HepG2 (cell line): ENCODE results near the gene IL16. TPM values are rescaled to one million over a fixed set of nuclear protein-coding genes. Genes with fewer than 3 reads are reported as not detected.

ENCODE experiments used
- ATAC-seq: fragments of 200-7000 bp; cut with Tn5 transposase; 3 replicates; pipeline ENCODE4 v1.9.1; 2020; ENCODE audit warnings: mild to moderate bottlenecking, moderate library complexity
- BruUV-seq: library from RNA; stranded (reverse); fragments of 400-500 nt; replicated peaks from 2 replicates; lab custom pipeline; 2021; lab: Mats Ljungman, UMichigan
- CTCF ChIA-PET: fragments of 300-600 bp; formaldehyde crosslinking; extraction: SDS; loops from one replicate; lab custom pipeline; 2021; ENCODE audit warnings: low total read pairs, inconsistent platforms, low intra/inter-chr PET ratio; lab: Yijun Ruan, JAX
- POLR2A ChIA-PET: fragments of 350-600 bp; sonication (Branson Sonifier 250); formaldehyde crosslinking; loops from one replicate; lab custom pipeline; 2020; ENCODE audit warnings: antibody characterized with exemption, inconsistent platforms; lab: Yijun Ruan, JAX
- DNase-seq: peaks from one replicate; pipeline ENCODE4 v3.0.0-alpha.2; 2015; ENCODE audit warnings: low spot score
- FAIRE-seq: peaks from 3 replicates; lab custom pipeline; 2011; peaks lifted over from hg19 to GRCh38; lab: Jason Lieb, UNC
- H2AFZ ChIP-seq: one replicate; pipeline ENCODE4 v1.6.1; 2011; ENCODE audit warnings: low read length, inconsistent platforms
- H3K27ac ChIP-seq: fragments of 300-600 bp; 3 replicates; pipeline ENCODE4 v1.8.0; 2011; ENCODE audit warnings: mixed run types, mild to moderate bottlenecking, mixed read lengths, low read length, inconsistent platforms; ENCODE audit not compliant: insufficient read depth; ENCODE audit errors: extremely low read length
- H3K27me3 ChIP-seq, 2 experiments: fragments of 200-600 bp in 1 of 2; 2 replicates in 1 of 2; 3 replicates in 1 of 2; pipeline versions ENCODE4 v1.6.0 to v1.8.0; 2011; ENCODE audit warnings: low read length in 2 of 2, mild to moderate bottlenecking in 2 of 2, moderate library complexity in 2 of 2, inconsistent platforms in 1 of 2; ENCODE audit not compliant: insufficient read depth in 2 of 2, control insufficient read depth in 1 of 2
- H3K36me3 ChIP-seq, 2 experiments: fragments of 200-600 bp in 1 of 2; replicated peaks in 1 of 2; 2 replicates in 1 of 2; 3 replicates in 1 of 2; pipeline versions ENCODE4 v1.5.1 to v1.8.0; 2011; ENCODE audit warnings: low read length in 2 of 2, inconsistent platforms in 1 of 2; ENCODE audit not compliant: insufficient read depth in 2 of 2, control insufficient read depth in 1 of 2
- H3K4me1 ChIP-seq: 2 replicates; pipeline ENCODE4 v1.5.1; 2012; ENCODE audit warnings: low read length, inconsistent platforms; ENCODE audit not compliant: insufficient read depth
- H3K4me2 ChIP-seq: 2 replicates; pipeline ENCODE4 v1.6.0; 2011; ENCODE audit warnings: low read depth, low read length, inconsistent platforms
- H3K4me3 ChIP-seq, 3 experiments: fragments of 200-600 bp in 1 of 3; sonication (generic), shearing (Covaris generic) in 1 of 3; replicated peaks in 1 of 3; 2 replicates each; pipeline ENCODE4 v1.5.1; 2011 to 2016; ENCODE audit warnings: low read length in 3 of 3, inconsistent platforms in 2 of 3, low read depth in 2 of 3, mild to moderate bottlenecking in 2 of 3, control low read depth in 1 of 3, mixed read lengths in 1 of 3; ENCODE audit not compliant: insufficient read depth in 1 of 3
- H3K79me2 ChIP-seq: one replicate; pipeline ENCODE4 v1.6.1; 2011; ENCODE audit warnings: low read length, inconsistent platforms; ENCODE audit not compliant: insufficient read depth
- H3K9ac ChIP-seq: 2 replicates; pipeline ENCODE4 v1.6.0; 2011; ENCODE audit warnings: mild to moderate bottlenecking, low read depth, low read length, inconsistent platforms; ENCODE audit not compliant: insufficient read depth
- H3K9me3 ChIP-seq: 2 replicates; pipeline ENCODE4 v1.5.1; 2012; ENCODE audit warnings: mild to moderate bottlenecking, low read length
- H4K20me1 ChIP-seq: 2 replicates; pipeline ENCODE4 v1.6.0; 2011; ENCODE audit warnings: inconsistent platforms, mild to moderate bottlenecking, low read length, moderate library complexity; ENCODE audit not compliant: insufficient read depth
- BRD4 ChIP-seq: sonication (generic); formaldehyde crosslinking; IDR thresholded peaks from 2 replicates; pipeline ENCODE4 v1.4.0; 2020; ENCODE audit warnings: missing genetic modification reagents
- HHEX ChIP-seq: IDR thresholded peaks from 2 replicates; pipeline ENCODE4 v1.6.1; 2016; ENCODE audit warnings: control low read depth
- NAIF1 ChIP-seq: sonication (generic); formaldehyde crosslinking; IDR thresholded peaks from 2 replicates; pipeline ENCODE4 v1.5.0; 2020; ENCODE audit warnings: mild to moderate bottlenecking, missing genetic modification reagents, borderline replicate concordance
- PHB2 ChIP-seq: fragments of 450-650 bp; IDR thresholded peaks from 2 replicates; pipeline ENCODE4 v1.6.1; 2018; ENCODE audit not compliant: partially characterized antibody
- SMARCE1 ChIP-seq: fragments of 450-650 bp; IDR thresholded peaks from 2 replicates; pipeline ENCODE4 v1.6.1; 2017; ENCODE audit warnings: borderline replicate concordance
- U2AF1 ChIP-seq: fragments of 200-400 bp; formaldehyde crosslinking; optimal IDR thresholded peaks from 2 replicates; pipeline ENCODE3; 2017; ENCODE audit warnings: mild to moderate bottlenecking, low read depth, low read length
- YEATS2 ChIP-seq: sonication (generic); formaldehyde crosslinking; IDR thresholded peaks from 2 replicates; pipeline ENCODE4 v1.4.0; 2020; ENCODE audit warnings: missing genetic modification reagents, borderline replicate concordance
- ZFP36L1 ChIP-seq: sonication (generic); formaldehyde crosslinking; IDR thresholded peaks from 2 replicates; pipeline ENCODE4 v1.8.0; 2022; ENCODE audit warnings: mild to moderate bottlenecking, missing genetic modification reagents, moderate library complexity
- ZNF3 ChIP-seq: IDR thresholded peaks from 2 replicates; pipeline ENCODE4 v1.7.0; 2017; ENCODE audit warnings: inconsistent platforms
- ZNF354B ChIP-seq: sonication (generic); formaldehyde crosslinking; IDR thresholded peaks from 2 replicates; pipeline ENCODE4 v1.8.0; 2022; ENCODE audit warnings: mild to moderate bottlenecking, missing genetic modification reagents
- WGBS: methylation state at CpG from one replicate; pipeline ENCODE4 v1.1.6; 2017; ENCODE audit warnings: low lambda C conversion rate; 5-methylcytosine and 5-hydroxymethylcytosine counted together
- in situ Hi-C: cut with HindIII; loops from 2 replicates; pipeline ENCODE4 v1.10.0; 2017; ENCODE audit warnings: low pct_unique_long_range_greater_than_20kb; ENCODE audit not compliant: extremely low pct_ligation_motif_present
- intact Hi-C: fragments of 100-400 bp; cut with micrococcal nuclease; formaldehyde crosslinking; loops from one replicate; pipeline ENCODE4 v1.10.0; 2022; ENCODE audit not compliant: unreplicated experiment
- polyA plus RNA-seq, 8 experiments: library from polyadenylated mRNA; depleted of rRNA in 3 of 8; stranded (reverse) in 7 of 8; unstranded in 1 of 8; fragments of >200 nt; fragmentation: Illumina TruSeq in 4 of 8; extraction: Trizol in 4 of 8; gene quantifications; 2 replicates each; pipeline versions ENCODE4 v1.2.1 to v1.2.3, GENCODE V29; 2011 to 2016; ENCODE audit warnings: low read depth in 4 of 8, missing spikeins in 1 of 8, mixed read lengths in 1 of 8; ENCODE audit not compliant: insufficient read depth in 1 of 8
- total RNA-seq, 5 experiments: library from RNA; depleted of rRNA; stranded (reverse); fragments of >200 nt; fragmentation: Illumina TruSeq; extraction: Trizol; gene quantifications; 2 replicates each; pipeline ENCODE4 v1.2.3, GENCODE V29; 2016; ENCODE audit warnings: low read depth in 1 of 5
- TF ChIP-seq, protein P1 (sequence below): sonication (generic); formaldehyde crosslinking; IDR thresholded peaks from 2 replicates; pipeline ENCODE4 v1.8.1; 2023; ENCODE audit warnings: missing genetic modification reagents, mild to moderate bottlenecking, borderline replicate concordance
- TF ChIP-seq, protein P2 (sequence below): sonication (generic); formaldehyde crosslinking; IDR thresholded peaks from 2 replicates; pipeline ENCODE4 v1.5.1; 2020; ENCODE audit warnings: missing genetic modification reagents, mild to moderate bottlenecking, borderline replicate concordance
- TF ChIP-seq, protein P3 (sequence below): sonication (generic); formaldehyde crosslinking; IDR thresholded peaks from 2 replicates; pipeline ENCODE4 v1.5.1; 2020; ENCODE audit warnings: mild to moderate bottlenecking, missing genetic modification reagents, borderline replicate concordance

IL16 gene
- total and polyA plus RNA-seq, 2 of the 13 experiments (the other 11 are each of a cell fraction or from before 2014, with no cell fraction given) = 0.03 TPM; not detected in 1

DNA sequence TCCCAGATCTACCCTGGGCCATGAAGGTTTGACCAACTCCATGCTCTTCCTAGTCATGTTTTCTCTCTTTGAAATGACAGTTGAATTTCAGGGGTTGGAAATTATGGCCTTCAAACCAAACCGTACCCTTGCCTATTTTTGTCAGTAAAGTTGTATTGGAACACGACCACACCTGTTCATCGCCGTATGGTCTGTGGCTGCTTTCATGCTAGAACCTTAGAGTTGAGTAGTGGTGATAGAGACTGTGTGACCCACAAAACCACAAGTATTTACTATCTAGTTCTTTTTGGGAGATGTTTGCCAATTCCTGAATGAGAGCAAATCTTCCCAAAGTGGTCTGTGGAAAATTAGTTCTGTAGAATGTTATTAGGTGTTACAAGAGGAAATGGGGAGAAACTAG lies 151.2 kb downstream of the IL16 start:
- no peak overlapping the region for H3K4me2 ChIP-seq
- 75% methylated on average over 4 of the region's 4 CpGs for WGBS
- H2AFZ ChIP-seq = no peak overlapping the region
- TF ChIP-seq SMARCE1 (no peak), NAIF1 (CRISPR knock-in tag) (no peak), PHB2 (no peak), ZFP36L1 (no peak), ZNF354B (CRISPR knock-in tag) (no peak), BRD4 (no peak), HHEX (CRISPR knock-in tag) (no peak), U2AF1 (no peak), YEATS2 (no peak), ZNF3 (CRISPR knock-in tag) (no peak)
- TF ChIP-seq, protein P1, sequence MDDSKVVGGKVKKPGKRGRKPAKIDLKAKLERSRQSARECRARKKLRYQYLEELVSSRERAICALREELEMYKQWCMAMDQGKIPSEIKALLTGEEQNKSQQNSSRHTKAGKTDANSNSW (CRISPR knock-in tag) = no peak
- TF ChIP-seq, protein P2, sequence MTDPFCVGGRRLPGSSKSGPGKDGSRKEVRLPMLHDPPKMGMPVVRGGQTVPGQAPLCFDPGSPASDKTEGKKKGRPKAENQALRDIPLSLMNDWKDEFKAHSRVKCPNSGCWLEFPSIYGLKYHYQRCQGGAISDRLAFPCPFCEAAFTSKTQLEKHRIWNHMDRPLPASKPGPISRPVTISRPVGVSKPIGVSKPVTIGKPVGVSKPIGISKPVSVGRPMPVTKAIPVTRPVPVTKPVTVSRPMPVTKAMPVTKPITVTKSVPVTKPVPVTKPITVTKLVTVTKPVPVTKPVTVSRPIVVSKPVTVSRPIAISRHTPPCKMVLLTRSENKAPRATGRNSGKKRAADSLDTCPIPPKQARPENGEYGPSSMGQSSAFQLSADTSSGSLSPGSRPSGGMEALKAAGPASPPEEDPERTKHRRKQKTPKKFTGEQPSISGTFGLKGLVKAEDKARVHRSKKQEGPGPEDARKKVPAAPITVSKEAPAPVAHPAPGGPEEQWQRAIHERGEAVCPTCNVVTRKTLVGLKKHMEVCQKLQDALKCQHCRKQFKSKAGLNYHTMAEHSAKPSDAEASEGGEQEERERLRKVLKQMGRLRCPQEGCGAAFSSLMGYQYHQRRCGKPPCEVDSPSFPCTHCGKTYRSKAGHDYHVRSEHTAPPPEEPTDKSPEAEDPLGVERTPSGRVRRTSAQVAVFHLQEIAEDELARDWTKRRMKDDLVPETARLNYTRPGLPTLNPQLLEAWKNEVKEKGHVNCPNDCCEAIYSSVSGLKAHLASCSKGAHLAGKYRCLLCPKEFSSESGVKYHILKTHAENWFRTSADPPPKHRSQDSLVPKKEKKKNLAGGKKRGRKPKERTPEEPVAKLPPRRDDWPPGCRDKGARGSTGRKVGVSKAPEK (CRISPR knock-in tag) = no peak
- TF ChIP-seq, protein P3, sequence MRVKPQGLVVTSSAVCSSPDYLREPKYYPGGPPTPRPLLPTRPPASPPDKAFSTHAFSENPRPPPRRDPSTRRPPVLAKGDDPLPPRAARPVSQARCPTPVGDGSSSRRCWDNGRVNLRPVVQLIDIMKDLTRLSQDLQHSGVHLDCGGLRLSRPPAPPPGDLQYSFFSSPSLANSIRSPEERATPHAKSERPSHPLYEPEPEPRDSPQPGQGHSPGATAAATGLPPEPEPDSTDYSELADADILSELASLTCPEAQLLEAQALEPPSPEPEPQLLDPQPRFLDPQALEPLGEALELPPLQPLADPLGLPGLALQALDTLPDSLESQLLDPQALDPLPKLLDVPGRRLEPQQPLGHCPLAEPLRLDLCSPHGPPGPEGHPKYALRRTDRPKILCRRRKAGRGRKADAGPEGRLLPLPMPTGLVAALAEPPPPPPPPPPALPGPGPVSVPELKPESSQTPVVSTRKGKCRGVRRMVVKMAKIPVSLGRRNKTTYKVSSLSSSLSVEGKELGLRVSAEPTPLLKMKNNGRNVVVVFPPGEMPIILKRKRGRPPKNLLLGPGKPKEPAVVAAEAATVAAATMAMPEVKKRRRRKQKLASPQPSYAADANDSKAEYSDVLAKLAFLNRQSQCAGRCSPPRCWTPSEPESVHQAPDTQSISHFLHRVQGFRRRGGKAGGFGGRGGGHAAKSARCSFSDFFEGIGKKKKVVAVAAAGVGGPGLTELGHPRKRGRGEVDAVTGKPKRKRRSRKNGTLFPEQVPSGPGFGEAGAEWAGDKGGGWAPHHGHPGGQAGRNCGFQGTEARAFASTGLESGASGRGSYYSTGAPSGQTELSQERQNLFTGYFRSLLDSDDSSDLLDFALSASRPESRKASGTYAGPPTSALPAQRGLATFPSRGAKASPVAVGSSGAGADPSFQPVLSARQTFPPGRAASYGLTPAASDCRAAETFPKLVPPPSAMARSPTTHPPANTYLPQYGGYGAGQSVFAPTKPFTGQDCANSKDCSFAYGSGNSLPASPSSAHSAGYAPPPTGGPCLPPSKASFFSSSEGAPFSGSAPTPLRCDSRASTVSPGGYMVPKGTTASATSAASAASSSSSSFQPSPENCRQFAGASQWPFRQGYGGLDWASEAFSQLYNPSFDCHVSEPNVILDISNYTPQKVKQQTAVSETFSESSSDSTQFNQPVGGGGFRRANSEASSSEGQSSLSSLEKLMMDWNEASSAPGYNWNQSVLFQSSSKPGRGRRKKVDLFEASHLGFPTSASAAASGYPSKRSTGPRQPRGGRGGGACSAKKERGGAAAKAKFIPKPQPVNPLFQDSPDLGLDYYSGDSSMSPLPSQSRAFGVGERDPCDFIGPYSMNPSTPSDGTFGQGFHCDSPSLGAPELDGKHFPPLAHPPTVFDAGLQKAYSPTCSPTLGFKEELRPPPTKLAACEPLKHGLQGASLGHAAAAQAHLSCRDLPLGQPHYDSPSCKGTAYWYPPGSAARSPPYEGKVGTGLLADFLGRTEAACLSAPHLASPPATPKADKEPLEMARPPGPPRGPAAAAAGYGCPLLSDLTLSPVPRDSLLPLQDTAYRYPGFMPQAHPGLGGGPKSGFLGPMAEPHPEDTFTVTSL (CRISPR knock-in tag) = no peak
- FAIRE-seq (no peak), ATAC-seq (no peak), DNase-seq (no peak)
- H3K27me3 ChIP-seq = no peaks in the 10 kb centered on the region
- H3K9ac ChIP-seq = no peak overlapping the region
- intact Hi-C loops (no loop called here), in situ Hi-C loops (no loop called here)
- CTCF ChIA-PET = no interaction called here
- POLR2A ChIA-PET = no interaction called here
- H3K36me3 ChIP-seq = no peaks in the 10 kb centered on the region
- no TSS peak for BruUV-seq
- H3K27ac ChIP-seq = no peak overlapping the region
- H3K9me3 ChIP-seq = no peaks in the 10 kb centered on the region
- H3K4me1 ChIP-seq = no peaks in the 10 kb centered on the region
- H4K20me1 ChIP-seq = no peaks in the 10 kb centered on the region
- no peak overlapping the region for H3K4me3 ChIP-seq
- H3K79me2 ChIP-seq = no peaks in the 10 kb centered on the region
